Activated CD4-positive, alpha-beta T cell treated with anti-CD3 and anti-CD28 coated beads, Interleukin-2, amount 10 ng/mL, durations not matched to agents 7 days and 5 days (primary cell): ENCODE data around the gene SRGAP3. TPM values are rescaled to one million over a fixed set of nuclear protein-coding genes. Genes with fewer than 3 reads are reported as not detected.

Experiments
- CTCF ChIA-PET: fragments of 350-600 bp; sonication (Branson Sonifier 250); formaldehyde crosslinking; loops from one replicate; lab custom pipeline; 2021; ENCODE audit warnings: antibody characterized with exemption; lab: Charles Lee
- POLR2A ChIA-PET: fragments of 350-600 bp; sonication (Branson Sonifier 250); formaldehyde crosslinking; loops from one replicate; lab custom pipeline; 2021; ENCODE audit warnings: antibody characterized with exemption; lab: Charles Lee
- DNase-seq: peaks from one replicate; pipeline ENCODE4 v3.0.0-alpha.2; 2020
- H3K27ac Mint-ChIP-seq: one replicate; pipeline ENCODE4 v1.8.0; 2021; ENCODE audit warnings: mild to moderate bottlenecking, moderate library complexity, mixed read lengths
- H3K27me3 Mint-ChIP-seq: one replicate; pipeline ENCODE4 v1.8.0; 2021; ENCODE audit warnings: mixed read lengths
- H3K36me3 Mint-ChIP-seq: one replicate; pipeline ENCODE4 v1.8.0; 2021; ENCODE audit warnings: low read depth, mixed read lengths
- H3K4me1 Mint-ChIP-seq: one replicate; pipeline ENCODE4 v1.8.0; 2021; ENCODE audit warnings: mixed read lengths
- H3K4me3 Mint-ChIP-seq: one replicate; pipeline ENCODE4 v1.8.0; 2021; ENCODE audit warnings: mild to moderate bottlenecking, moderate library complexity, mixed read lengths
- H3K9me3 Mint-ChIP-seq: one replicate; pipeline ENCODE4 v1.8.0; 2021; ENCODE audit warnings: mixed read lengths
- total RNA-seq, 2 experiments: library from RNA; stranded (reverse); gene quantifications; one replicate each; pipeline ENCODE4 v1.2.3, GENCODE V29; 2021

Gene SRGAP3
- total RNA-seq, 2 experiments from 2014 or later, result 3.2 to 4.0 TPM

GRCh38 chr3:9022305-9023225 is 226.9 kb downstream of the SRGAP3 start:
- no peaks in the 10 kb centered on the region for H3K27me3 Mint-ChIP-seq
- no peaks in the 10 kb centered on the region for H3K4me1 Mint-ChIP-seq
- H3K9me3 Mint-ChIP-seq, result no peaks in the 10 kb centered on the region
- no peak overlapping the region for H3K27ac Mint-ChIP-seq
- DNase-seq, result no peak
- ChIA-PET POLR2A (no interaction called here), CTCF (no interaction called here)
- H3K4me3 Mint-ChIP-seq, result no peak overlapping the region
- no peaks in the 10 kb centered on the region for H3K36me3 Mint-ChIP-seq

- CTCF ChIA-PET, result no interaction called here
- H3K4me3 Mint-ChIP-seq, result no peak overlapping the region
- no peaks in the 10 kb centered on the region for H3K36me3 Mint-ChIP-seq
- H3K4me1 Mint-ChIP-seq, result no peaks in the 10 kb centered on the region
- no peak overlapping the region for H3K27ac Mint-ChIP-seq
- H3K27me3 Mint-ChIP-seq, result no peaks in the 10 kb centered on the region
- DNase-seq, result no peak
- H3K9me3 Mint-ChIP-seq, result no peaks in the 10 kb centered on the region
- POLR2A ChIA-PET, result no interaction called here
Measured at GRCh38 chr3:9021271-9022009, 228.0 kb downstream of the SRGAP3 start.

GRCh38 chr3:9020426-9020825 is 229.0 kb downstream of the SRGAP3 start:
- Mint-ChIP-seq H3K9me3 (no peaks in the 10 kb centered on the region), H3K27ac (no peak overlapping the region), H3K36me3 (no peaks in the 10 kb centered on the region), H3K4me3 (no peak overlapping the region), H3K4me1 (no peaks in the 10 kb centered on the region), H3K27me3 (no peaks in the 10 kb centered on the region)
- DNase-seq, result no peak
- POLR2A ChIA-PET, result no interaction called here
- CTCF ChIA-PET, result no interaction called here

GRCh38 chr3:9019259-9019961 is 230.0 kb downstream of the SRGAP3 start:
- Mint-ChIP-seq H3K36me3 (no peaks in the 10 kb centered on the region), H3K4me3 (no peak overlapping the region), H3K4me1 (no peaks in the 10 kb centered on the region), H3K27me3 (no peaks in the 10 kb centered on the region), H3K27ac (no peak overlapping the region), H3K9me3 (no peaks in the 10 kb centered on the region)
- ChIA-PET CTCF (no interaction called here), POLR2A (no interaction called here)
- no peak for DNase-seq

GRCh38 chr3:9015250-9015649 is 234.2 kb downstream of the SRGAP3 start:
- Mint-ChIP-seq H3K27me3 (no peaks in the 10 kb centered on the region), H3K4me3 (no peak overlapping the region), H3K36me3 (no peaks in the 10 kb centered on the region), H3K9me3 (no peaks in the 10 kb centered on the region), H3K27ac (no peak overlapping the region), H3K4me1 (peaks cover 14% of the 10 kb centered on the region)
- POLR2A ChIA-PET, result no interaction called here
- CTCF ChIA-PET, result interaction anchor here (0.6 kb wide), 1 partner anchor 290 kb away, joined by 3 read pairs; no protein-coding TSS in a partner anchor
- no peak for DNase-seq

GRCh38 chr3:9013782-9014563 is 235.5 kb downstream of the SRGAP3 start:
- ChIA-PET POLR2A (no interaction called here), CTCF (interaction anchor here (1.3 kb wide), 1 partner anchor 14 kb away, joined by 3 read pairs; no protein-coding TSS in a partner anchor)
- Mint-ChIP-seq H3K27me3 (no peaks in the 10 kb centered on the region), H3K27ac (no peak overlapping the region), H3K4me1 (peaks cover 14% of the 10 kb centered on the region), H3K4me3 (no peak overlapping the region), H3K36me3 (no peaks in the 10 kb centered on the region), H3K9me3 (no peaks in the 10 kb centered on the region)
- no peak for DNase-seq

- Mint-ChIP-seq H3K4me1 (peaks cover 14% of the 10 kb centered on the region), H3K4me3 (no peak overlapping the region), H3K36me3 (no peaks in the 10 kb centered on the region), H3K27ac (no peak overlapping the region), H3K9me3 (no peaks in the 10 kb centered on the region), H3K27me3 (no peaks in the 10 kb centered on the region)
- CTCF ChIA-PET, result no interaction called here
- POLR2A ChIA-PET, result no interaction called here
- DNase-seq, result no peak
Measured at GRCh38 chr3:9012521-9012920, 236.9 kb downstream of the SRGAP3 start.

GRCh38 chr3:9009976-9010545 is 239.4 kb downstream of the SRGAP3 start:
- Mint-ChIP-seq H3K4me3 (no peak overlapping the region), H3K27ac (no peak overlapping the region), H3K27me3 (no peaks in the 10 kb centered on the region), H3K36me3 (no peaks in the 10 kb centered on the region), H3K9me3 (no peaks in the 10 kb centered on the region), H3K4me1 (peaks cover 14% of the 10 kb centered on the region)
- ChIA-PET POLR2A (interaction anchor here (0.6 kb wide), 1 partner anchor 186 kb away, joined by 7 read pairs; no protein-coding TSS in a partner anchor), CTCF (no interaction called here)
- DNase-seq, result no peak

- DNase-seq, result no peak
- no peaks in the 10 kb centered on the region for H3K9me3 Mint-ChIP-seq
Measured at GRCh38 chr3:9008550-9009255, 240.7 kb downstream of the SRGAP3 start.

GRCh38 chr3:9007928-9008327 is 241.5 kb downstream of the SRGAP3 start:
- Mint-ChIP-seq H3K4me3 (no peak overlapping the region), H3K36me3 (no peaks in the 10 kb centered on the region), H3K27me3 (no peaks in the 10 kb centered on the region), H3K27ac (no peak overlapping the region), H3K9me3 (no peaks in the 10 kb centered on the region), H3K4me1 (peaks cover 13% of the 10 kb centered on the region)
- no peak for DNase-seq
- POLR2A ChIA-PET, result interaction anchor here (0.7 kb wide), 1 partner anchor 8 kb away, joined by 4 read pairs; no protein-coding TSS in a partner anchor
- CTCF ChIA-PET, result no interaction called here

More at GRCh38 chr3:9008550-9009255, 240.7 kb downstream of the SRGAP3 start:
- Mint-ChIP-seq H3K27me3 (no peaks in the 10 kb centered on the region), H3K36me3 (no peaks in the 10 kb centered on the region), H3K4me3 (no peak overlapping the region), H3K27ac (no peak overlapping the region), H3K4me1 (peaks cover 14% of the 10 kb centered on the region)
- CTCF ChIA-PET, result no interaction called here
- POLR2A ChIA-PET, result interaction anchor here (0.7 kb wide), 1 partner anchor 9 kb away, joined by 4 read pairs; no protein-coding TSS in a partner anchor

GRCh38 chr3:9007213-9007612 is 242.2 kb downstream of the SRGAP3 start:
- CTCF ChIA-PET, result no interaction called here
- H3K27ac Mint-ChIP-seq, result no peak overlapping the region

More at GRCh38 chr3:9007213-9007612, 242.2 kb downstream of the SRGAP3 start:
- Mint-ChIP-seq H3K4me3 (no peak overlapping the region), H3K9me3 (no peaks in the 10 kb centered on the region), H3K36me3 (no peaks in the 10 kb centered on the region), H3K4me1 (peaks cover 6% of the 10 kb centered on the region), H3K27me3 (no peaks in the 10 kb centered on the region)
- no peak for DNase-seq
- POLR2A ChIA-PET, result no interaction called here
